ENCODE measurements around the gene MAP4K3. TPM values are rescaled to one million over a fixed set of nuclear protein-coding genes. Genes with fewer than 3 reads are reported as not detected.

The MAP4K3 gene
- total and polyA plus RNA-seq, 10 of the 15 experiments (the other 5 are each of a cell fraction or from before 2014, with no cell fraction given): 0.04 to 0.95 (median 0.21) TPM; not detected in 1

DNA sequence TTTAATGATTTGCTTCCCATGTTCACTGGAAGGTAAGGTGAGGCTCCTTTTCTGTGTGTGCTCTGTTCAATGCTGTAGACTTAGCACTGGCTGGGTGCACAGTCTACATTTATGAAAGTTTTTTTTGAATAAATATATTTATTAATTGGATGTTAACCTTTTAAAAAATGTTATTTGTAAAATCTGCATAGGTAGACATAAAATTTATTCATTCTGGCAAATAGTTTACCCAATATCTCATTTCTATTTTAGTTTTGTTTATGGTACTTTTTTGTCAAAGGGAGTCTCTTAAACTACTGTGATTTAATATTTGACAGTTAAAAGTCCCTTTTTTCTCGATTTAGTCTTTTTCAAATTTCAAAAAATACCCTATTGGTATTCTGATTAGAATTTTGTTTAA, 213.2 kb downstream of the MAP4K3 start:
- H3K4me3 ChIP-seq: no peak overlapping the region
- ATAC-seq (no peak), DNase-seq (ENCODE audit: low read depth, low spot score) (no peak), FAIRE-seq (no peak)
- H3K79me2 ChIP-seq (ENCODE audit: control insufficient read depth, insufficient read depth, low read length): no peaks in the 10 kb centered on the region
- no peaks in the 10 kb centered on the region for H4K20me1 ChIP-seq (ENCODE audit: control insufficient read depth, insufficient read depth)
- TF ChIP-seq CBX5 (IDR thresholded peaks at IDR 0.05; ENCODE audit: low read depth) (no peak), SMARCA5 (IDR thresholded peaks at IDR 0.05) (no peak), ZBTB33 (IDR thresholded peaks at IDR 0.05) (no peak), HDGF (IDR thresholded peaks at IDR 0.05) (no peak), ZBTB11 (CRISPR knock-in tag; IDR thresholded peaks at IDR 0.05) (no peak), EZH2 (IDR thresholded peaks at IDR 0.05; ENCODE audit: borderline replicate concordance, control insufficient read depth, low read depth, low read length) (no peak), ZZZ3 (IDR thresholded peaks at IDR 0.05; ENCODE audit: control insufficient read depth, insufficient read length, low read depth) (no peak), CREB1 (IDR thresholded peaks at IDR 0.05; ENCODE audit: low read depth) (no peak), NR2C1 (IDR thresholded peaks at IDR 0.05) (no peak), ZNF217 (IDR thresholded peaks at IDR 0.05) (no peak)
- intact Hi-C loops (cut with micrococcal nuclease; ENCODE audit: unreplicated experiment) (no loop called here), in situ Hi-C loops (cut with MboI) (no loop called here)
- WGBS (ENCODE audit: insufficient coverage, insufficient replicate concordance, low lambda C conversion rate, missing lambda C conversion rate): 43% methylated on average over 1 of the region's 1 CpG
- H3K4me1 ChIP-seq (ENCODE audit: control insufficient read depth, insufficient read depth, low read length): peaks cover 3% of the 10 kb centered on the region; the same call in 1 of the 2 replicates
- POLR2A ChIA-PET: no interaction called here
- SMC1A ChIA-PET (ENCODE audit: uncharacterized antibody, unreplicated experiment): interaction anchor here (1.0 kb wide), 1 partner anchor 165 kb away, joined by 3 read pairs; no protein-coding TSS in a partner anchor
- CTCF ChIA-PET: interaction anchor here (9.3 kb wide), 1 partner anchor 275 kb away, joined by 319 read pairs; no protein-coding TSS in a partner anchor
- RAD21 ChIA-PET (ENCODE audit: unreplicated experiment): interaction anchor here (0.7 kb wide), 1 partner anchor 164 kb away, joined by 3 read pairs; no protein-coding TSS in a partner anchor
- no TSS peak for BruUV-seq (replicated peaks)
- H3K27ac ChIP-seq (ENCODE audit: control insufficient read depth, insufficient read depth): no peak overlapping the region
- H3K4me2 ChIP-seq (ENCODE audit: control insufficient read depth, insufficient read depth): no peak overlapping the region
- no peaks in the 10 kb centered on the region for H3K36me3 ChIP-seq (ENCODE audit: control insufficient read depth in 2 of 2, insufficient read depth in 2 of 2, low read length in 1 of 2)
- H3K9ac ChIP-seq (ENCODE audit: control insufficient read depth, insufficient read depth, low read length): no peak overlapping the region
- H2AFZ ChIP-seq (ENCODE audit: control insufficient read depth, low read depth, low read length): no peak overlapping the region
- no peaks in the 10 kb centered on the region for H3K27me3 ChIP-seq (replicated peaks in 1 of 2; ENCODE audit: control insufficient read depth in 2 of 2, insufficient read depth in 2 of 2, low read length in 1 of 2)
- H3K9me3 ChIP-seq (replicated peaks; ENCODE audit: control insufficient read depth, insufficient read depth, low read length): no peaks in the 10 kb centered on the region
